HT1080 (cell line): ENCODE measurements around the gene KRT71. TPM values are rescaled to one million over a fixed set of nuclear protein-coding genes. Genes with fewer than 3 reads are reported as not detected.
"Not testable (repeated sequence)": the region's sequence is repeated elsewhere in the genome, so short reads cannot be mapped to it uniquely, and the experiment has no call there.

Source experiments
- DNase-seq: peaks from one replicate; pipeline ENCODE4 v3.0.0-alpha.2; 2015; ENCODE audit warnings: low read depth
- total RNA-seq: library from RNA; depleted of rRNA; stranded (reverse); fragments of >200 nt; shearing (Covaris generic); gene quantifications from 2 replicates; pipeline ENCODE4 v1.2.3, GENCODE V29; 2014

The KRT71 gene
- total RNA-seq, 1 experiment from 2014 or later, result not detected

DNA sequence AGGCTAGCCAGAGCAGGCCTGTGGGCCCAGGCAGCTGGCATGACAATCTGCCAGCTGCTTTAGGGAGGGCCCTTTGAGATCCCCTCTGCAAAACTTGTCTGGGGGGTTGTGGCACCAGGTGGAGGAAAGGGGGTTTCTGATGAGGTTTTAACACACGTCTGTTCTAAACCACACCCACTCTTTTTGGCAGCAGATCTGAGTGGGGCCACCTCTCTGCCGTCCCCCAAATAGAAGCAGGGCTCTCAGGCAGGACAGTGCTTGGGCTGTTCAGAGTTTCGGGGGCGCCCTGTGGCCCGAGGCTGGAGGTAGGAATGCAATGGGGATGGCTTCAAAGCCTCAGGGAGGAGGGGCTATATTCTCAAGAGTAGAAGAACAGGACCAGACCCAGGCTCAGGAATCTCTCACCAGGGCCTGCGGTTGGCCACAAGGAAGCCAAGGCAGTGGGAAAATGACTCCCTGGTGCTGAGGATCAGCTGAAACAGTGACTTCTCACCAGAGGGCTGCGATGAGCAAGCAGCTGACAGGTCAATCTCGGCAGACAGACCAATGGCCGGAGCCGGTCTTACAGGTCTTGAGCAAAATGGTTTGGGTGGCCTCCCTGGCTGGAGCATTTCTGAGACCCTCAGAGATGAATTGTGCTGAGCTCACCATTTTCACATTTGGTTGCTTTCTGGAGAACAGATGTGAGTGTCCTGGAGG is 31.2 kb downstream of the KRT71 start:
- peak; percentile 60 for DNase-seq

DNA sequence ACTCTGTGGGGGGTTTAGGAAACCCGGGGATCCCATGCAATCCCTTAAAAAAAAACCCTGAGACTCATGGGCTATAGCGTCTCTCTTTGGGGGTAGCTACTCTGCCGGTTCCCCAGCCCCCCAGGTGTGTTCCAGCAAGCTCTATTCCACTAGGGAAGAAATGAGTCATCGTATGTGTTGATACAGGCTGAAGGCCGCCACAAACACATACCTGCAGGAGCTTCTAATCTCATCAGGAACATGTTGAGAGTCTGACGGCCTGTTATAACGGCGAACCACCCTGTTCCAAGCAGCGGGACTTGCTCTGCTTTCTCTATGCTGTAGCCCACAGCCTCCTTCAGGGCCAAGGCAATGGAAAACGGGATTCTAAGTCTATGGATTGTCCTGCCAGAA is 31.8 kb downstream of the KRT71 start:
- DNase-seq, result no peak

- no peak for DNase-seq
These were observed 32.9 kb downstream of the KRT71 start, which contains the start of gene KRT5 for GRCh38 chr12:52519826-52520662. TSS of gene KRT5 (minus strand) at chr12:52520394. CDS start at chr12:52520296, 98 bp downstream.

DNA sequence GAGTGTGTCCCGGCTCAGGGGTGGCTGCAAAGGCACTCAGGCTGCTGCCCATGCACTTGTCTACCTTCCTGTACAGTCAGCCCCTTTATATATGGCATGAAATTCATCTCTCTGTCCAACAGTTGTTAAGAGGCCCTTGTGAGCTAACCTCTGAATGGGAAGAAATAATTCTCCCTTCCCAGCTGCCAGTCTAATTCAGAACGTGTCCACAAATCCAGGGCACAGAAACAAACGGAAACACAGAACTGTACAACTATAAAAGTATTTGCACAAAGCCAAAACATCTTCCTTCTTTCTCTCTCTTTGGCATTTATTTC is 33.6 kb downstream of the KRT71 start:
- no peak for DNase-seq

DNA sequence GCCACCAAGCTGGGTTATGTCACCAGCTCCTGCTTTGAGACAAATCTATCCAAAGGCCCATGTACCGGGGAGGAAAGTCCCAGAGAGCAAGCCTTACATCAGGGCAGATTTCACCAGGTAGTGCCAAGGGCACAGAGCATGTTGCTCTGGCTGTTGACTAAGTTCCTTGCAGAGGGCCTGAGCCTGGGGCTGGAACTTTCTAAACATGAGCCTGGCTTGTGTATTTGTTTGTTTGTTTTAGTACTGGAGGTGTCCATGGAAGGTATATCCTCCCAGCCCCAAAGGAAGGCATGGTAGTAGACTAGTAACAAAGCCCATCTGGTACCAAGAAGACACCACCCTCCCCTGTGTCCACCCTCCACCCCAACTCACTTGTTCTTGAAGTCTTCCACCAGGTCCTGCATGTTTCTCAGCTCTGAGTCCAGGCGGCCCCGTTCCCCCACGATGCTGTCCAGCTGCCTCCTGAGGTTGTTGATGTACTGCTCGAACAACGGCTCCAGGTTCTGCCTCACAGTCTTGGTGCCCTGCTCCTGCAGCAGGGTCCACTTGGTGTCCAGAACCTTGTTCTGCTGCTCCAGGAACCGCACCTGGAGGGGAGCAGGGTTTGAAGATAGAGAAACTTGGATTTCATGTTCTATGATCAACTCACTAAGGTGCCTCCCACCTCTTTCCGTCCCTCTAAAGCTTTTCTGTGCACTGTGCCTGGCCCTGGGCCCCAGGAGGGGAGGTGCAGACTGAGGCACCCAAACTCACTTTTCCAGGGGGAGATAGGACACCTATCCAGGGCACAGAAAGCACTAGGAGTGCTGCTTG is 34.2 kb downstream of the KRT71 start:
- no peak for DNase-seq

DNA sequence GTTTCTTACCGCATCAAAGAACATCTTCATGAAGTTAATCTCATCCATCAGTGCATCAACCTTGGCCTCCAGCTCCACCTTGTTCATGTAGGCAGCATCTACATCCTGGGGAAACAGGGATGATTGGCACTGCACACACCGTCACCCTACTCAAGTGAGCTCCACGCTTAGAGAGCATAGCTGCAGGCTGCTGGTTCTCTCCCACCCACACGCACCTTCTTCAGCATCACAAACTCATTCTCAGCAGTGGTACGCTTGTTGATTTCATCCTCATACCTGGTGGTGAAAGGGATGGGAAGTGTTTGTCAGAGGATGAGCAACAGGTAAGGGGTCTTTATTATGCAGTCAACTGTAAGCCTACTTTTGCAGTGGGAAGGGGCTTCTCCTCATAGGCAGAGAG is 35.1 kb downstream of the KRT71 start:
- DNase-seq, result no peak

GRCh38 chr12:52517005-52517835 is 35.7 kb downstream of the KRT71 start:
- no peak for DNase-seq

DNA sequence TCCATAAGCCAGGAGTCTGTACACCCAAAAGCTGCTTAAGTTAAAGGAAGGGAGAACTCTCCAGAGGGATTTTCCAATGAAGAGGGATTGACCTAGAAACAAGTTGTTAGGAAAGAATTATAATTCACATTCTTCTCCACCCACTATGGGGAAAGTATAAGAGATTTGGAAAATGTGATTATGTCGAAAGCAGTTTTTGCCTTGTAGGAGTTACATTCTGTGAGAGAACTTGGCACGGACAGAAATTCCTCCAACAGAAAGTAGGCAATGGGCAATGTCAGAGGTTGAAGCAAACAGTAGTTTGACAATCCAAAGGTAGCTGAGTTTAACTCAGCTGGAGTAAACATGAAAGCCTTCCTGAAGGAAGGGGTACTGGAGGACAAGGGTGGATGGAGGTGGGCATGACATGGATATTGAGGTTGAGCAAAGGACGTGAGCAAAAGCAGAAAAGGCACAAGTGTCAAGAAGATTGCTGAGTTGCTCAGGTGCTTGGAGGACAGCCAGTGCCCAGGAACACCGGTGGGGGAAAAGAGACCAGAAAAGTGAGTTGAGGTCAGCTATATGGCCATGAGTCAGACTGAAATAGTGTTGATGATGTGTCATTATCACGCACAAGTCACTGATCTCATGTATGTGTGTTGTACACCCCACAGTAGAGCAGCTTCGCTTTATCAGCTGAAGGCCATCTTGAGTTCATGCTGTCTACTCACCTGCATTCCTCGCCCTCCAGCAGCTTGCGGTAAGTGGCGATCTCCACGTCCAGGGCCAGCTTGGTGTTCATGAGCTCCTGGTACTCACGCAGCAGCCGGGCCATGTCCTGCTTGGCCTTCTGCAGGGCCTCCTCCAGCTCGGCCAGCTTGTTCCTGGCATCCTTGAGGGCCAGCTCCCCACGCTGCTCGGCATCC is 36.8 kb downstream of the KRT71 start:
- no peak for DNase-seq

GRCh38 chr12:52515319-52515646 is 37.7 kb downstream of the KRT71 start:
- no peak for DNase-seq

GRCh38 chr12:52514471-52515318 is 38.2 kb downstream of the KRT71 start:
- no peak for DNase-seq

DNA sequence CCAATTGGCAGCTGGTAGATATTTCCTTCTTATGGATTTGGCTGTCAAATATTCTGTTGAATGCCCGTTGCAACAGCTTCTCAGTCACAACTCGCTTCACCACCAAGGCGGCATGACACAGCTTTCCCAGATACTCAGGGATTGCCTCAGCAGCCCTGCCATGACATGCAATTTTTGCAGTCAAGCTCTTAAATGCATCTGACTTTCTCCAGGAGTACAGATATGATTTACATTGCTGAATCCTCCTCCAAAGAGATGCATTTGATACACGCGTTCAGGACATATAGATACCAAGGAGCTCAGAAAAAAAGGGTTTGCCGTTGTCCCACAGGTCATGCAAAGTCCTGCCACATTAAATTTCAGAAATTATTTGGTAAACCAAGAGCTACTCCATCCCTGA is 39.2 kb downstream of the KRT71 start:
- DNase-seq, result no peak

- no peak for DNase-seq
These were observed 44.7 kb downstream of the KRT71 start for GRCh38 chr12:52508211-52508610.

- peak; percentile 46 for DNase-seq
These were observed 45.9 kb downstream of the KRT71 start for GRCh38 chr12:52506858-52507715.

DNA sequence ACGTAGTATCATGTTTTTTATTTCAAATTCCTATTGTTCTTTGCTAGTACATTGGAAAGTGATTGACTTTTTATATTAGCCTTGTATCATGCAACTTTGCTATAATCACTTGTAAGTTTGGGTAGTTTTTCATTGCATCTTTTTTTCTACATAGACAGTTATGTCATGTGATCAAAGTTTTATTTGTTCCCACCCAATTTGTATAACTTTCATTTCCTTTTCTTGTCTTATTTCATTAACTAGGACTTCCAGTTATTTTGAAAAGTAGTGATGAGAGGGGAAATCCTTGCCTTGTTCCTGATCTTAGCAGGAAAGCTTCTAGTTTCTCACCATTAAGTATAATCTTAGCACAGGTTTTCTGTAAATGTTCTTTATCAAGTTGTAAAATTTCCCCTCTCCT is 50.1 kb downstream of the KRT71 start:
- DNase-seq, result no peak

GRCh38 chr12:52501490-52501889 is 51.5 kb downstream of the KRT71 start:
- no peak for DNase-seq

DNA sequence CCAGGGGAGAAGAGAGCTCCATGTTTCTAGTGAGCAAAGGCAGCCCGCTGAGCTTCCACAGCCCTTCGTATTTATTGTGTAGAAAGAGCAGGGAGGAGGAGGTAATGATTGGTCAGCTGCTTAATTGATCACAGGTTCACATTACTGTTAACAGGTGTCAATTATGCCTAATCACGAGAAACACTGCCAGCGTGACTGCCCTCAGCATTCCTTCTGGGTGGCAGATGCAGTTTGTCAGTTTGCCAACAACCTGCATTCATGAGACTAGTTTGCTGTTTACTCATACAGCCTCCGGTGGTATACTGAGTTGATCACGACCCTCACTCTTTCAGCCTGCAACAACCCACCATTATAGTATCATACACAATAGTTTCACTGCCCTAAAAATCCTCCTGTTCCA is 52.4 kb downstream of the KRT71 start:
- DNase-seq, result not testable (repeated sequence)

- DNase-seq, result no peak
These were observed 53.0 kb downstream of the KRT71 start for GRCh38 chr12:52499806-52500560.

DNA sequence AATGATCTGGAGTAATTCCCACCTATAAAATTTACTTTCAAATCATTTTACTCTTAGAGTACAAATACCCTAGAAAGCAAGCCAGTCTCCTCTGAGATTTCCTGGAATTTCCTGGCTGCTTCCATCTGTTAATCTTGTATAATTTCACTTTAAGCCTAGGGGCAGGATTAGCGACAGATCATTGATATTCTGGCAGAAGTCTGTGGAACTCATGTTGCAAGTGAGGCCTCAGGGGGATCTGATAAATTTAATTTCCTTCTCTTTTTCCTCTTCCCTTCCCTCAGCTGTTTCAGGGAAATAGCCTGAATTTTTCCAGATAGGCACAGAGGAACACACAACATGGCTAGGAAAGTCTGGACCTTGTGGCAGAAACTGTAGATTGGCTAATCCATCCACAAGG is 54.0 kb downstream of the KRT71 start:
- DNase-seq, result no peak
